Activated gamma-delta T cell treated with anti-CD3 and anti-CD28 coated beads, Interleukin-2, amount 50 U/mL, for 16 hours (primary cell): ENCODE results near the gene MYL1.

Experiments used
- DNase-seq: peaks from one replicate; pipeline ENCODE4 v3.0.0-alpha.2; 2020; ENCODE audit warnings: low read depth

The MYL1 gene

DNA sequence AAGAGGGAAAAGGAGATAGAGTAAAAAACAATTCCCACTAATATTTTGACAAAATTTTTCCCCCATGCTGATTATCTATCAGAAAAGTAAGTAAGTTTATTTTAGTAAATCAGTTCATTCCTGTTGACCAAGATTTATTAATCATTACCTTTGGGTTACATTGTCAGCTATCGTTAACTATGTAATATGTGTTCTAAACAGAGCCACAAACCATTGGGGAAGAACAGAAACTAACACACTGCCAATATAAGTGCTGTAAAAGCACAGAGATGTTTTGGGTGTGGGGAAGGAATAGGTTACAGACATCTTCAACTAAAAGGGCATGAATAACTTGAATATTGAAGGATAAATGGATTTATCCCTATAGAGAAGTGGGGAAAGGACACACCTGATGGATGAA is 47.3 kb downstream of the MYL1 start:
- no peak for DNase-seq

DNA sequence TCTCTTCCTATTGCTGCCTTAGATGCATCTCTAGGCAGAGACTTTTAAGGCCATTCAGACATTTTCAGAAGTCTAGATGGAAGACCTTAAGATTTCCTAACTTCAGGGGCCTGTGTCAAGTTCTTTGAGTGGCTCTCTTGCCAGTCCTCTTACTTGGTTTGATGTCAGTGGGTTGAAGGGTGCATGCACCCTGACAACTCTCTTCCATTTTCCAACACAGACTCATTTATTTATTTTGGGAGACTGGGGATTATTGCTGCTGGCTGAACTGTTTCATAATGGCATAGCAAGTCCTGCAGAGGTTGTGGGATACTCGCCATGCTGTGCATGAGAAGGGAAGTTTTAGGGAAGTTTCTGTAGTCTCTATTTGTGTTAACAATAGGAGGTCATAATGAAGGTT is 50.7 kb downstream of the MYL1 start:
- DNase-seq, result no peak

DNA sequence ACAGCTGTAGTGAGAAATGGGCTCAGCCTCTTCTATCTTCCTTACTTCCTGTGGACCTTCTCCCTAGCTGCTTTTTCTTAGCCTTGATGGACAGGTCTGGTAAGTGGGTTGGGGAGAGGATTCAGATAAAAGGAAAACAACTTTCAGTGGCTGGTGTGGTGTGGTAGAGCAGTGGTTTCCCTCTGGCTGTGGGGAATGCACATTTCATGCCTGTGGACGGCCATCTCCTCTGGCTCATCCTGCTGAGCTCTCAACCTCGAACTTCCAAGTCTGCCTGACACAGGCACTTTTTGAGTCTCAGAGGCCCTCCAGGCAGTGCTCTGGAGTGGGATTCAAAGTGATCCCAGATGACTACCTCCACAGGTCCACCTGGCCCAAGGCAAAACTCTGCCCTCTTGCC is 51.1 kb downstream of the MYL1 start:
- DNase-seq, result no peak

- DNase-seq, result no peak
Observed at GRCh38 chr2:210262036-210262435, 52.9 kb downstream of the MYL1 start.

DNA sequence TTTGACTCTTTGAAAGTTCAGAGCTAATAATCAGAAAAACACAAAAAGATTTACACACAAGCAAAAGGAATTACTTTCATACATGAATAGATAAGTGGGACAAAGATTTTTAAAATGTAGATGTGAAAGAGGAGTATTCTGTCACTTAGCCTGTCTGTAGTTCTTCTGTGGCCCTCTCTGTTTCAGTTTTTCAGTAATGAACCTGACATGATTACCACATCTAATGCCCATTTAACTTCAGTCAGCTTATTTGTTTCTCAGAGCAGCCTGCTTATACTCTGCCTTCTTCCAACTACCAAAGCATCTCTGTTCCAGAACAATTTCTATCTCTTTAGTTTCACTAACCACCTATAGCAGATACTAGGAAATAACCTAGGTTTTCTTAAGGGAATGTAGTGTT is 55.3 kb downstream of the MYL1 start:
- DNase-seq, result no peak

DNA sequence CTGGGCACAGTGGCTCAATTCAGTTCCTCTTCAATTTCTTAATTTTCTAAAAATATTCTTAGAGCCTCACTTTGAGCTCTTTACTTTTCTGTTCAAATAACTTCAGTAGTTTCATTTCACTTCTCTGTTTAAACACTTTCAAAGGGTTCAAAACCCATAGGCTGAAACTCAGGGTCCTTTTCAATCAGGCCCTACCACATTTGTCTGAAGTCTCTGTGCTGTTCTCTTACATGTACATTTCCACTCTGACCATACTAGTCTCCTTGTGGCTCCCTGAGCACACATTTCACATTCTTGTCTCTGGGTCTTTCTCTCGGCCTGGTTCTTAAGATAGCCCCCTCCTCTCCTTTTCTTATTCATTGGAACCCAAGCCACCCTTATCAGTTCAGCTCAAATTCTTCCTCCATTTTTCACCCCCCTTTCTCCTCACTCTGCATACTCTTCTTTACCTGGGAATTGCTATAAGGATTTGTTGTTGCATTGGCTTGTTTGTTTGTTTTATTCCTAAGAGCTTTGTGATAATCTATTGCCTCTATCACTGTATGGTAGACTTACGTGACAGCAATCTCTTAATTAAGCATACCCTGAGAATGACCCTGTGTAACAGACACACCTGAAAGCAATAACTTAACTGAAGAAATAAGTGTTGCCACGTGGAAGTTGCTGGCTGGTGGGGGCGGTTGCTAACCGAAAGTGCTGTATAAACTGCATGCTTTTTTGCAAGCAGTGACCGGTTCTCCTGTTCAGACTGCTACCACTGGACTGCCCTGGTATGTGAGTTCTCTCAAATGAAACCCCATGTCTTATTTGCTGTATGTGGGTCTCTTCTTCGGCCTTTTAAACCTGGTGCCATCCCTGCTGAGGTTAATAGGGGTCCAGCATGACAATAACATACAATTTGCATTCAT is 62.0 kb downstream of the MYL1 start:
- DNase-seq, result no peak

DNA sequence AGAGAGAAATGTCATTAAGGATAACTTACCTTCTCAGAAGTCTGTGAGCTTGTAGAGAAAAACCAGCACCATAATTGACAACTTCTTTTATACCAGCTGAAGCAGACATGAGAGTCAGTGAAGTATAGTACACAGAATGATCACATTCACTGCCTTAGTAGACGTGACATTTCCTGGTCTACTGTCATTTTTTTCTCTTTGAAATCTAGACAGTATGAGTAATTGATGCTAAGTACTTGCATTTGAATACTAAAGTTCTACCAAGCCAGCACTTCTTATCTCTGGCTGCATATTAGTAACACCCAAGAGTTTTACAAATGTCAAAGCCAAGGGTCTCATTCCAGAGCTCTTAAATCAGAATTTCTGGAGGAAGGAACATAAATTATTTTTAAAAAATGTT is 64.4 kb downstream of the MYL1 start:
- DNase-seq, result no peak
